ENCODE results near the gene POU2AF1. TPM values are rescaled to one million over a fixed set of nuclear protein-coding genes. Genes with fewer than 3 reads are reported as not detected.

POU2AF1 gene
- total RNA-seq (2014; rRNA removed; shearing (Covaris generic)): not detected in 2 replicates

DNA sequence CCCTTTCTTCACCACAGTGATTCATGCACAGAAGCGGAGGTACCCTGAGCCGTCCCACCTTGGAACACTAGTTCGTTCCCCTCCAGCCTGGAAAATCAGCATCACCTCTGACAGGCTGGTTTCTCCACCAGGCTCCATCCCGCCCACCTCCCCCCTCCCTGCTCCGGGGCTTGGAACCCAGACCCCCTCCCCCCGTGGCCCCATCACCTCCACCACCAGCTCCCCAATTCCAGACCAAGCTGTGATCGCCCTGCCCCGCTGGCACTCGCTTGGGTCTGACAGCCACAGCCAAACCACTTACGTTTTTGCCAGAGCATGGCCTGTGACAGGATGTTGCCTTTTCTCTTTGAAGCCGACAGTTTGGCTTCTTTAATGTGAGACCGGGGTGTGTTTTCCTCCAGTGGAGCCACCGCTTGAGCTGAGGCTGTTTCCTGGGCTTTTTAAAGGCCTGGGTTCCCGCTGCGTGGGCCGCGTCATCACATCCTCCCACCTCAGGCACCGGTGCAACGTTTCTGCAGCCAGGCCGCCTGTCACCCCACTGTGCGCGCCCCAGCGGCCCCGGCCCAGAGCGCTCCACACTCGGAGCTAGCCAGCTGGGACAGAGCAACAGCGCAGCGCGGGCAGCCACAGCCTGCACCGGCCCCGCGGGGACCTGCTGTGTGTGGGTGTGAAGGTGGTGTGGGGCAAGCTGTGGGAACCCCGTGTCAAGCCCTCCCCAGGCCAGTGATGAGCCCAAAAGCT is at the start of gene POU2AF1:
Gene POU2AF1 (minus strand): TSS at position 415 of the 741 bp plus-strand sequence. CDS start 98 bp downstream, at position 317.
- DNase-seq (ENCODE audit: low read depth): peak; percentile 55

- no peak for DNase-seq (ENCODE audit: low read depth)
Observed at GRCh38 chr11:111428113-111428876, 49.2 kb upstream of the POU2AF1 start.

GRCh38 chr11:111427471-111427912 is 48.4 kb upstream of the POU2AF1 start:
- DNase-seq (ENCODE audit: low read depth): peak; percentile 64

GRCh38 chr11:111426617-111427016 is 47.5 kb upstream of the POU2AF1 start:
- no peak for DNase-seq (ENCODE audit: low read depth)

DNA sequence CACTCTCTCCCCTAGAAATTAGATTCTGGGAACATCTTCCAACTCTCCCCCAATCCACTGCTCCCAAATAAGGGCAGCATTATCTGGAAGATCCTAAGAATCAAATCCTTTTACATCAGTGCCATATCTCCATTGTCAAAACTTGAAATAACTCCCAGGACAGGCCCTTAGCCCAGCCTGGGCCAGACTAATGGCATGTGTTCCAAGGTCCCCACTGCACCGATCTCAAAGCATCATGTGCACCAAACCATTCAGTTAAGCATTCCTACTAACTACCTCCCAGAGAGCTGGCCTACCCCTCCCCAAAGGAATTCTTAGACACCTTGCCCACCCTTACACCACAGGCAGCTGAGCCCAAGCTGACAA is 44.2 kb upstream of the POU2AF1 start:
- DNase-seq (ENCODE audit: low read depth): no peak

DNA sequence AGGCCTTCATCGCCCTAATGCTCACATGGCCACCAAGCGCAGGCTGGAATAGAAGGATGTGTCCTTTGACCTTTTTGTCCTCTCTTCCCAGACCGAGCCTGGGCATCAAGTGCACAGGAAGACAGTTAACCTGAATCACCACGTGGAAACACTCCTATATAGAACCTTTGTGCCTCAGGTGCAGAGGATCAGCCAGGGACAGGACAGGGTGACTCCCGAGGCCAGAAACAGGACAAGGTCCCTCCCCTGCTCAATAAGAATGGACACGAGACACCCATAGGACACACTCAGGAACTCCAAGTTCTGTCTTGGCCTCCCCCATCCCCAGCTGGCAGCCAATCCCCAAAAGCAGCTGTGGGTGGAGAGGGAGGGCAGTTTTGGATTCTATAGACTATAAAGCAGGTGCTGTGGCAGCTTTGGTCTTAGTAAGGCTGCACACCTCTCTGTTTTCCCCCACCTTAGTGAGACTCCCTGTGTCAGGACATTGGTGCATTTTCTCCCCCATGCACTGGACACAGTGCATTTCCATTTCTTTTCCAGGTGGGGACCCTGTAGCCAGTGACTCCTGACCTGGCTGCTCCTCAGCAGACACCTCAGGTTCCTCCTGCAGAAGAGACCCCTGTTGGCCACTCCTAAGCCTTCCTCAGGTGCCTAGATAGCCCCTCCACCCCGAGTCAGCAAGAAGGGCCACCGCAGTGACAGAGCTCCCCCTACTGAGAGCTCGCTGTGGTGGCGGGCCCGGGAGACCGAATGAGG is 43.6 kb upstream of the POU2AF1 start:
- peak; percentile 32 for DNase-seq (ENCODE audit: low read depth)

DNA sequence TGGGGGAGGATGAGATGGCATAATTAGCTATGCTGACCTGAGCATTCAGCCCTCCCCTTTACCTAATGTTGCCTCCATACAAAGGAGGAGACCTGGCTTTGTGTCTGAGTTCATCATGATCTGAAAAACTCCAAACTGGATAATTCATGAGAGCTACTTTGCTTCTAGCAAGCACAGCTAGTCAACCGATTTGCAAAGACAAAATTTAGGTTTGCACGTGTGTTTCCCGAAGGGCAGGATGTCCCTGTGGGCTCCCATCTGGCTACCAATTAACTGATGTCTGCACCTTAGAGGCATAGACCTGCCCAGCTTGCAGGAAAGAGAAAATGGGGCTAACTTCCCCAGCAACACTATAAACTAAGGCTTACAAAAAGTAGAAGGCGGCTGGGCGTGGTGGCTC is 42.2 kb upstream of the POU2AF1 start:
- no peak for DNase-seq (ENCODE audit: low read depth)

DNA sequence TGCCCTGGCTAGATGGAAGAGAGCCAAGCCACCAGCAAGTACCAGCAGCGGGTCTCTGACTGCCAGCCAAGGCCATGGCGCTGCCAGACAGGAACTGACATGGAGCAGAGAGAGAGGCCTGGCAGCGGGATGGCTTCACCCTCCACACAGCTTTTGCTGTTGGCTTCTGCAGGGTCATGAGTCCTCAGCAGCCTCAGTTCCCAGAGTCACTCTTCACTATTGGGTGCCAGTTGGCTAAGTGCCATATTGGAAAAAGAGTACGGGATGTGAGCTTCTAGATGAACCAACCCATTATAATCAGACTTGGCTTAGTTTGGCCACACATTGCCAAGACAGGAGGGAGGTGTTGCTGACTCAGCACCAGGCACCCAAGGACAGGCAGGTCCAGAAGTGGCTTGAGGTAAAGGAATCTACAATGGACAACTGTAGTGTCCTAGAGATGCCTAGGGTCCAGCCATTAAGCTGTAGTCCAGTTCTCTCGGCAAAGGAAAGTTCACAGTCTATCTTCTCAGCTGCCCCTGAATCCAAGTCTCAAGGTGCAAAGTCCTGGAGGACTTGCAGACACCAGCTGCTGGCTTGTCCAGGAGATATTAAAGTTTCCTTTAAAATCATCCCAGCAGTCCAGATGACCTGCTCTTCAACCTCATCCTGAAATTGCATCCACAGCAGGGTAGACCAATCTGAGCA is 40.7 kb upstream of the POU2AF1 start:
- no peak for DNase-seq (ENCODE audit: low read depth)

- DNase-seq (ENCODE audit: low read depth): no peak
Observed at GRCh38 chr11:111419181-111419580, 40.1 kb upstream of the POU2AF1 start.

DNA sequence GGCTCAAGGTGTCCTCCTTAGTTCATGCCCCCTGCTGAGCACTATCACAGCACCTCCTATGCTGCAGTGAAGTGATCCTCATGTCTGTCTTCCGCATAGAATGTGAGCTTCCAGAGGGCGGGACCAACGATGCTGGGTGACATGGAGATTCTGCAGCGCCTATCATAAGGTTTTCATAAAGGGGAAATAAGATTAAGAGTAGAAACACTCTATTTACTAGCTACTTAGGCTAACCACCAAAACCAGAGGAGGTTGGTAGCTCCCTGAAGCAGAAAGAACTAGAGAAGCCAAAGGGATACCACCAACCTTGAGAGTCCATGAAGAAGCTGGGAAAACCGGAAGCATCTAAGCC is 39.3 kb upstream of the POU2AF1 start:
- DNase-seq (ENCODE audit: low read depth): no peak

DNA sequence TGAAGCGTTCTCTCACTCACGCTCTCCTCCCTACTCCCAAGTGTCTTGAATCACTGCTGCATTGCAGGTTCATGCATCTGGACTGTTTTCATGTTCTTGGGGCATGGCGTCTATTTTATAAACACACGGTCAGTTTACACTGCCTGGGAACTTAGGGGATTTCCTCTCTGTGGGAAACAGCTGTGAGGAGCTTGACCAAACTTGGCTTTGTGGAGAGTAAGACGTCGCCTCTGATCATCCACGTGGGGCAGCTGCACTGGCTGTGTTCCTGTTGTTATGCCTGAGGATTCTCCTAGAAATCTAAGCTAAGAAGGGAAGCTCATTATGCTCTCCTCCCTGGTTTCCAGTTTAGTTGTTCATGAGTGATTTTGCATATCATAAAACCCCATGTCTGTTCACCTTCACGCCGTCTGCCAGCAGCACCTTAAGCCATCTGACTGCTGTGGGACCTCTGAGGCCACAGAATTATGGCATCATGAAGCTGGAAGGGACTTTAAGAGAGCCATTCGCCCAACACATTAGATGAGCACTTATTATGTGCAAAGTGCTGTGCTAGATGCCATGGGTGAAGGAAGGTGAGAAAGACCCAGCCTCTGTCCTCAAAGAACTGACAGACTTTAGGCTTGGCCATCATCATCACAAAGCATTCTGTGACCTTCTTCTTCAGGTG is 38.8 kb upstream of the POU2AF1 start:
- DNase-seq (ENCODE audit: low read depth): peak; percentile 62

- no peak for DNase-seq (ENCODE audit: low read depth)
Observed at GRCh38 chr11:111417011-111417765, 38.1 kb upstream of the POU2AF1 start.

GRCh38 chr11:111416231-111416960 is 37.3 kb upstream of the POU2AF1 start:
- DNase-seq (ENCODE audit: low read depth): no peak

DNA sequence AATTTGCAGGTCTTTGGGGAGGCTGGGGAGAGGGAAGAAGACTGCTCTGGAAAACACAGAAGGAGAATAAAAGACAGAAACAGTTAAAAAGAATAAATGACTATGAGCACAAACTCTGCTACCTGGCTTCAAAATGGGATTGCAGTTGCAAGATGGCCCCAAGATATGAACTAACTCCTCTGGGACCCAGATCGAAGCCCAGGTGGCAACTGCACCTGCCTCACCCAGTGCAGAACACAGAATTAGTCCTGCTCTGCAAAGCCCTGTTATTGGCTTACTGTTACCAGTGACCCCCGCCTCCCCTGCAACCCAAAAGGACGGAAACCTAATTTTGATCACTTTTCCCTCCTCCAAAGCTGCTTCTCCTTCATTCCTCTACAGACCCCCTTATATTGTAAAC is 35.9 kb upstream of the POU2AF1 start:
- no peak for DNase-seq (ENCODE audit: low read depth)

GRCh38 chr11:111414267-111414931 is 35.3 kb upstream of the POU2AF1 start:
- DNase-seq (ENCODE audit: low read depth): no peak

DNA sequence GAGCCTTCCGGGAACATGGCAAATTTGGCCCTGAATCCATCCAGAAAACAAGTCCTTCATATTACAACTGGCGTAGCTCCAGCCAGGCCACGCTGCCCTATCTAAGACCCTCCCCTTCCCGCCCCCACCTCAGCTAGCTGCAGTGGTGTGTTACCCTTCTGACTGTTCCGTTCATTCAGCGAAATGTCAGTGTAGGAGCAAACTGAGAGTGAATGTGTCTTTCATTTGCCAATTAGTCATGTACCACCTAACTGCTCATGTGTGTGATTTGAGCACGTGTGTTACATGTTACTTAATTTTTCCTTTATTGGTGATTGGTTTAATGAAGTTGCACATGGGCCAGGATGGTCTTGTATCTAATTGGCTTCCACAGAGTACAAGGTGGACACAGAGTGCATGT is 34.8 kb upstream of the POU2AF1 start:
- no peak for DNase-seq (ENCODE audit: low read depth)

DNA sequence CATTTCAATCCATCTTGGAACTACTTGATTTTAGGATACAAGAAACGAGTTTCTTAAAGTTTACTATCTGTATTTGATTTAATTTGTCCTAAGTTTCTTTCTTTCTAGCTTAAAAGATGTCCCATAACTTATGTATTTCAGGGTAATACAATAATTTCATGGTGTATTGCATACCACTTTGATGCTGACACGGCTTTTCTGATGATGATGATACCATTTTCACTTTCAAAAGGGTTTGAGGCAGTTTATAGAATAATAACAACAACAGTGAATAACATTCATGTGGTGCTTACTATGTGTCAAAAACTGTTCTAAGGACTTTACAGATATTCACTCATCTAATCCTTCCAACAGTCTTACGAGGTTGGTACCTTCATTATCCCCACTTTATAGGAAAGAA is 33.2 kb upstream of the POU2AF1 start:
- no peak for DNase-seq (ENCODE audit: low read depth)

DNA sequence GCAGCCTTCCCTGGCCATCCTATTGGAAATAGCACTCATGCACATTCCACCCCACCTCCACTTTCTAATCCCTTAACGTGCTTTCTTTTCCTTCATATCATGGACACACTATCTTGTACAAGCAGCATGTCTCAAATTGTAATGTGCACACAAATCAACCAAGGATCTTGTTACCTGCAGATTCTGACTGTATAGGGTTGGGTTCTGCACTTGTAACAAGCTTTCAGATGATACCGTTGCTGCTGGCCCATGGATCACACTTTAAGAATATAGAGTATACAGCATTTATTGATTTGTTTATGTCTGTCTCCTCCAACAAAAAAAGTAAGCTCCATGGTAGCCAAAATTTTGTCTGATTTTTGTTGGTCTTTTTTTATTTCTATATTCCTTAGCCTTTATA is 32.4 kb upstream of the POU2AF1 start:
- no peak for DNase-seq (ENCODE audit: low read depth)

DNA sequence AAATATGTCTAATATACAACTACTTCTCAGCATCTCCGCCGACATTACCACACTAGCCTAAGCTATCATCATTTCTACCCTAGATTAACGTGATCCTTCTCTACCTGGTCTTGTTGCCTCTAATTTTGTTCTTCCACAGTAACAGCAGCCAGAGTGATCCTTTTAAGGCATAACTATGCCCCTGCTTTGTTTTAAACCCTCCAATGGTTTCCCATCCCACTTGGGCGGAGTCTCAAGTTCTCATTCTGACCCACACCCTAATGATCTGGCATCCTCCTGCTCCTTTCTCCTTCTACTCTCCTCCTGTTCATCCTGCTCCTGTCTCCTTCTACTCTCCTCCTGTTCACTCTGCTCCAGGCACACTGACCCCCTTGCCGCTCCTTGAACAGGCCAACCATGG is 31.9 kb upstream of the POU2AF1 start:
- no peak for DNase-seq (ENCODE audit: low read depth)

Data from M059J (cell line).